K562 treated with DMSO at 1 percent for 24 hours (cell line): Measurements from ENCODE around the gene OIT3. TPM values are rescaled to one million over a fixed set of nuclear protein-coding genes. Genes with fewer than 3 reads are reported as not detected.

Source experiments
- total RNA-seq: library from RNA; unstranded; fragments of 300-600 nt; gene quantifications from 2 replicates; pipeline ENCODE4 v1.2.3, GENCODE V29; 2022; ENCODE audit warnings: low read depth; ENCODE audit not compliant: insufficient read depth

The OIT3 gene
- 0.21 TPM in 1 of 2 replicates, not detected in the other for total RNA-seq

DNA sequence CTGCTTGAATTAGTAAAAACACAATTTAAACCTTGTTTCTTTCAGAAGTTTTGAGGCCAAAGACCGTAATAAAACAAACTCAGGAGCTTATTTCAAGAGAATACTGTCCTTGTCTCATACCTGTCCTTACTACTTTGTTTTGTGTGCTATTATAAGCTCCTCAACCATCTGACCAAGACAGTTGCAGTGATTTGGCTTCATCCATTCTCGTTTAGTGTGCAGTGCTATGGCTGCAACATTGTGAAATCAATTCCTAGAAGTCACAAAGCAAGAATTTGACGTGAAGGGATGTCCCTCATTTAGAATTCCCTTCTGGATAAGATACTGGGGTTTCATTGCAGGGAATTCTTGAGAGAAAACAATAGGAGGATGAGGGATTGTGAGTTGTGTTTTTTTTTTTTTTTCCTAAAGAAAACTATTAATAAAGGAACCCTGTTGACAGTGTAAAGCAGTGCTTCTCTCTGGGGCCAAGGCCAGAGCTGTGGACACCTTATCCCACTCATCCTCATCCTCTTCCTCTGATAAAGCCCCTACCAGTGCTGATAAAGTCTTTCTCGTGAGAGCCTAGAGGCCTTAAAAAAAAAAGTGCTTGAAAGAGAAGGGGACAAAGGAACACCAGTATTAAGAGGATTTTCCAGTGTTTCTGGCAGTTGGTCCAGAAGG lies at the start of gene OIT3:
Gene OIT3 (plus strand): TSS at position 604 of the 663 bp plus-strand sequence. CDS start 60 bp downstream, outside the sequence.

DNA sequence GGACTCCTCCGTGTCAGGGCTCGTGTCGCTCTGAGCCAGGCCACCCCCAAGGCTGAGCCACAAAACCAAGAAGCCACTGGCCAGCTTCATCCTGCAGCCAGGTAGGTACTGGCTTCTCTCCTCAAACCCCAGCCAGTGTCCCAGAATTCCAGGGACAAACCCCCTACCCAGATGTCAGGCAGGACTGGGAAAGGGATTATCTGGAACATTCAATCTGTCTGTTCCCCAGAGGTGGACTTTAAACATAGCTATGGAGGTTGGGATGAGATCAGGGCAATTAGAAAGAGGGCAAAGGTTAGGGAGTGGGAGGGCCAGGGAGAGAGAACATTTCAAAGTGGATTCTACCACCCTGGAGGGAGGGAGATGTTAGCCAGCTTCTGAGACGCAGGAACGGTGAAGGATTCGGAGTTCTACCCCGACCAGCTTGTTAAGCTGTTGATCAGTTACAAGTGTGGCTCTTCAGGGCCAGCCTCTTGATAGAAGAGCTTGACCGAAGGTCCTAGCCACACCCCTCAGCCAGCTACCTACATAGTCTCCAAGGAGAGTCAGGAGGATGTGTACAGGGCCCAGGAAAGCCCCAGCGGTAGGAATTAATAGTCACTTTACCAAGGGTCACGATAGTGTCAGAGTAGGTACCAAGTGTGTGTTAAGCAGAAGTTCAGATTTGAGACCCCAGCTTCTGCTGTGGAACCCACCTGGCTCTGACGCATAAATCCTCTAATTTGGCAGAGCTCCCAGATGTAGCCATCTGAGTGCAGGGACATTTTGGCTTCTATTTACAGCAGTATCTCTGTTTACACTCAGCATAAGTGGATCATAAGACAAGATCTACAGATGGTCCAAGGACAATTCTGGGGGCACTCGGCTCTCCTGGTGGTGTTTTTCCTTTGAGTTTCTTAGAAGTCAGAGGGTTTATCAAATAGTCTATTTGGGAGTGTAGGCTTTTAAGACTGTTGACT lies 61.3 kb downstream of the OIT3 start, which contains the start of gene PLA2G12B:
Gene PLA2G12B (minus strand): TSS at position 211 of the 959 bp plus-strand sequence. CDS start 121 bp downstream, at position 90.

Other genes with a start within 250 kb of the OIT3 start
- gene MCU, start 201.6 kb upstream of the OIT3 start, total RNA-seq = 19.9 and 20.3 TPM in 2 replicates
- gene PLA2G12B, start 61.1 kb downstream of the OIT3 start, total RNA-seq = not detected in 2 replicates
- gene P4HA1, start 203.1 kb downstream of the OIT3 start, total RNA-seq = 23.9 and 27.2 TPM in 2 replicates
- 2.0 and 3.7 TPM in 2 replicates for gene NUDT13, start 216.7 kb downstream of the OIT3 start, total RNA-seq